CD4-positive, alpha-beta T cell treated with Interleukin-21 for 1 hour (primary cell): Measurements from ENCODE around the gene CLDN22.

ENCODE experiments used
- DNase-seq: peaks from one replicate; pipeline ENCODE4 v3.0.0-alpha.2; 2020

CLDN22 gene

GRCh38 chr4:183318656-183319055, 1.4 kb downstream of the CLDN22 start:
- DNase-seq, result no peak

- no peak for DNase-seq
These were observed 5.3 kb downstream of the CLDN22 start for GRCh38 chr4:183314806-183315205.

DNA sequence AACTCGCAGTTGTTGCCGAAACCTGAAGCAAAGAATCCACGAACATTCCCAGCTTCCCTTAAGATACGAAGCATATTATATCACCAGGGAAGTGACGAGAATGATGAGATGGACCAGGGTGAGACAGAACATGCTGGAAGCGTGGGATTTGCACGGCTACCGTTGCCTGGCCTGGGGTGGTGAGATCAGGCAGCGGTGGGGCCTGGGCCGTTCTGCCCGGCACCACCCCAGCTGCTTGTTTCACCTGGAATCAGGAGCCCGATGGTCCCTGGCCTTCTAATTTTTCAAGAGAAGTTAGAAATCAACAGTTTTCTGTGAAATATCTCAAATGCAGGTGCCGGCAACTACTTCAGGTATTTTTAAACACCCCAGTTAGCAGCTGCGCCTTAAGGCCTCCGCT, 5.7 kb downstream of the CLDN22 start:
- DNase-seq, result no peak

DNA sequence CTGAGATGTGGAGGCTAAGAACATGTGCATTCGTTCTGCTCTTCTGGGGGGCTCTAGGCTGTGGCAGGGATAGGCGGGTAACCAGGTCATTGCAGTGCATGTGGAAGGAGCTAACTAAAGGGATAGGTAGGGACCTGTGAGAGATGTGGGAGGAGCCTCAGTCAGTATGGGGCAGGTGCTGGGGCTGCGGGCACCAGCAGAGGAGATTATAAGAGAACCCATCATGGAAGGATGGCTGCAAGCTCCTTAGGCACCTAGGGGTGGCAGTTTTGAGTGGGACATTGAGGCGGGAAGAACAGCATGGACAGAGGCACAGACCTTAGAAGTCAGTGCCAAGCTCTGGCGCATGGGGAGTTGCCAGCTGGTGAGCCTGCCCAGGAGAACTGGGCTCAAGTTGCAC, 7.2 kb downstream of the CLDN22 start:
- no peak for DNase-seq

DNA sequence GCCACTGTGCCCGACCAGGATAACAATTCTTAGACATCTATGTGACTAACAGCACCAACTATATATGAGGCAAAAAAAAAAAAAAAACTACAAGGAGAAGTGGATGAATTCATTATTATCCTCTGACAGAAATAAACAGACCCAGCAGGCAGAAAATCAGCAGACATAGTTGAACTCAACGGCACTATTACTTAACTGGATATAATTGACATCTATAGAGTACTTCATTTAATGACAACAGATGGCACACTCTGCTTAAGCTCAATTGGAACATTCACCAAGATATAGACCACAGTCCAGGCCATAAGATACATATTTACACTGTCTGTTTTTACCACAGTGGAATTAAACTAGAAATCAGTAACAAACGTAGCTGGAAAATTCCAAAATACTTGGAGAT, 13.3 kb downstream of the CLDN22 start:
- DNase-seq, result no peak

DNA sequence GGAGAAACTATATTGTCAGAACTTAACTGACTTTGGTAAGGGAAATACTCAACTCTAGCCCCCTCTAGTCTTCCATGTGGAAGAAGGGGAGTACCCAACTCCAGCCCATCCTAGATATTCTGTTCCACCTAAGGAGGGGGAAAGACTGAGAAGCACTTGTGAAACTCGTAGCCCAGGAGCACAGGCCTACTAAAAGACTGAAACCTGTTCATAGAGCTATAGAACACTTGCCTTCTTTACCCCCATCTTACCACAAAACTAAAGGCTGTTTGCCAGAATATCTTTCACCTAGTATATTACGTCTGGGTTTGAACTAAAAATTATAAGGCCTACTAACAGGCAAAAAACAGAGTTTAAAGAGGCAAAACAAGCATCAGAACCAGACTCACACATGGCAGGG, 15.5 kb downstream of the CLDN22 start:
- DNase-seq, result no peak

- no peak for DNase-seq
These were observed 16.0 kb downstream of the CLDN22 start for GRCh38 chr4:183304067-183304466.

DNA sequence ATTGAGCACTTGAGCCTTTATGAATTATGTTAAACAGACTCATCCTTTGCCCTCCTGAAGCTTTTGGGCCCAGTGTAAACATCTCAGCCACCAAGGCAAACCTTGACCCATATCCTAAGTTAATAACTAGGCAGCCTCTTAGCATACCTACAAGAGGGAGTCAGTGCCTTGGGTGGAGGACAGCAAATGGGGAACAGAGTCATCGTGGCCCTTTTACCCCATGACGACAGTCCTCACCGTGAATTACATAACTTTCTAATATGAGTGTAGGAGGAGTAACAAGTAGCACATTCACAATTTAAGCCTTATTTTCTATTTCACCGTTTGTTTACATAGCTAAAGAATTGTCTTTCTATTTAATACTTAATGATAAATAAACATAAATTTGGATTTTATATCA, 16.8 kb downstream of the CLDN22 start:
- no peak for DNase-seq

DNA sequence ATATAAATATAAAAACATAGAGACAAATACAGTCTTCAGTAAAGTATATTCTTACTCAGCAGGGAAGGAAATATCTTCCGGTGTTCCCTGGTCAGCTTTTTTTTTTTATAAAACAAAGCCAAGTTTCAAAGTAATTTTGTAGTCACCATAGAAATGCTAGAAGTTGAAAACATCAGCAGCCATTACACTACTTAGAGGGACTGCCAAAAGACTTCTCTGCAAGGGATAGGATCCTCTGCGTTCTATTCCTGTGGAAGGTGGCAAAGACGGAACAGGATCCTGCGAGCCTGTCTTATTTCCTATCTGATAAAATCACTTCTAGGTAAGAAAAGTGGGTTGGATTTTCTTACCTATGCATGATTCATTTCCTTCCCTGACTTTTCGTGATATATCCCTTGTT, 19.4 kb downstream of the CLDN22 start:
- DNase-seq, result no peak

DNA sequence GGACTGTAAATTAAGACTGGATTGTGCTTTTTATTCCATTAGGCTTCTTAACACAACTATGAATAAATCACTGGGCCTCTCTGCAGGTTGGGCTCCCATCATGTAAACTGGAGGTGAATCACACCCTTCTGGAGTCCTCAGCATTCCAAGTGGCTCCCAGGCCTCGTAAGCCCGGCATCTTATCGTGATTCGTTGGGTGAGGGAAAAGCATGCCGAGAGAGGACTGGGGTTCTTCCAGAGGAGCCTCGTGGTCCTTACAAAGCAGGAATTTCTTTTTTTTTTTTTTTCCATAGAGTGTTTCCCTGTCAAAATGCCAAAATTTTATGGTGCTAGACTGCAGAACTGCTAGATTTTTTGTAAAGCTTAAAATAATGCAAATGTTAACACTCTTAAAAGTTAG, 20.0 kb downstream of the CLDN22 start:
- no peak for DNase-seq

DNA sequence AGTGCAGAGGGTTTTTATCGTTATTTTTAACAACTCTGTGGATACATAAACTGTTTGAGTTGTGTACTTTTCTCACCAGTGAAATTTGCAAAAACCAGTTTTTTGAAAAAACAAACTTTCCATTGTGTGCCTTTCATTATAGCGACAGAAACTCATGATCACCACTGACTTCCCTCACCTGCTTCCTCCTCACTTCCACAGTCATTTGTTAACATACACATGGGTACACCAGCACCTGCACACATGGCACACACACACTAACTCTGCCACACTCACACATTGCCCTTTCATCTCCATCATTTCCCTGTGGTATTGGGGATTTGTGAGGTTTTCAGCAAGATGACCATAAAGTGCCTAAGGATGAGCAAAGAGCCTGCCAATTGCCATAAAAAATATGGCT, 20.6 kb downstream of the CLDN22 start:
- DNase-seq, result no peak

GRCh38 chr4:183297675-183298074, 22.4 kb downstream of the CLDN22 start:
- no peak for DNase-seq

- no peak for DNase-seq
These were observed 24.4 kb downstream of the CLDN22 start for GRCh38 chr4:183295711-183296110.

DNA sequence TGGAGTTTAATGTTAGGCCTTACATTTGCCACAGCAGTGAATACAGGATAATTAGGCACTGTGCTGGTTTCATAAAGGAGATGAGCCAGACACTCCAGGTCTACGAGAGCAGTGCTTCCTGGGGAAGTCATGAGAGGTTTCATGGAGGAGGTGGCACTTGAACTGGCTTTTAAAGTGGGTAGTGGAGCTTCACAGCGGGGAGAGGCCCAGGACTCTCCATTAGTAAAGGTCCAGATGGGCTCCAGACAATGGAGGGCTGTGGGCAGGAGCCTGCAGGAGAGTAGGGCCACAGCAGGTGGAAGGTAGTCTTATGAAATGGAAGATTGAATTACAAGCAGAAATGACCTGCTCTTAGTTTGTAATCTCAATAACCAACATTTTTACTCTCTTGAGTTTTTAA, 29.0 kb downstream of the CLDN22 start:
- no peak for DNase-seq

DNA sequence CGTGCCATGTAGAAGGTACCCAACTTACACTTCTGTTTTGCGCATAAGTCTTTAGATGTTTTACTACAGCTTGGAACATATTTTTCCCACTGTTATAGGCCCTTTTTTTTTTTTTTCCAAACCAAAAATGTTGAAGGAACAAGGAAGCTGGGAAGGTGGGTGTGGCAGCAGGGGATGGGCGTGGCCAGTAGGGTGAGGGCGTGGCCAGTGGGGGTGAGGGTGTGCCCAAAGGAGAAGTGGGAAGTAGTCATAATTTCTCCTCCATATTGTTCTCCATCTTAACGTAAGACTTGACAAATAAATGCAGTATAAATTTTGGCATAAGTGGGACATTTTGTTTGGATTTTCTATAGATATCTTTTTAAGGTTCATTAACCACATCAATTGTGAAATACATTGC, 30.4 kb downstream of the CLDN22 start:
- no peak for DNase-seq

- no peak for DNase-seq
These were observed 31.1 kb downstream of the CLDN22 start for GRCh38 chr4:183288955-183289354.

DNA sequence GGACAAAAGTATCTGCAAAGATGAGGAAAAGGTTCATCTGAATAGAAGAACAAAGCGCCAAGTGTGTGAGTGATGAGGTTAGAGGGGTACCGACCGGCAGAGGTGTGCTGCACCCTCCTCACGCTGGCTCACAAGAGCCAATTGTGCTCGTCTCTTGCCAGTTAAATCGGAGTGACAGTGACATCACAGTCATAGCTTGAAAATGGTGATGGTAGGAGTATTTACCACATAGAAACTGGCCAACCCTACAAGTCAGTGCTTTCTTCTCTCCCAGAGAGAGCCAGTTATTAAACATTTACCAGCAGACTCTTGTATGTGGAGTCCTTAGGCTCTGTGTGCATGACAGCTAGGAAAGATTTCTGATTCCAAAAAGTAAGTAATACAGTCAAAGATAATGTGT, 32.4 kb downstream of the CLDN22 start:
- DNase-seq, result no peak

- no peak for DNase-seq
These were observed 32.8 kb downstream of the CLDN22 start for GRCh38 chr4:183287309-183287659.

- no peak for DNase-seq
These were observed 33.3 kb downstream of the CLDN22 start for GRCh38 chr4:183286590-183287308.

- DNase-seq, result no peak
These were observed 34.2 kb downstream of the CLDN22 start for GRCh38 chr4:183285886-183286285.

- DNase-seq, result no peak
These were observed 35.1 kb downstream of the CLDN22 start for GRCh38 chr4:183284965-183285364.

DNA sequence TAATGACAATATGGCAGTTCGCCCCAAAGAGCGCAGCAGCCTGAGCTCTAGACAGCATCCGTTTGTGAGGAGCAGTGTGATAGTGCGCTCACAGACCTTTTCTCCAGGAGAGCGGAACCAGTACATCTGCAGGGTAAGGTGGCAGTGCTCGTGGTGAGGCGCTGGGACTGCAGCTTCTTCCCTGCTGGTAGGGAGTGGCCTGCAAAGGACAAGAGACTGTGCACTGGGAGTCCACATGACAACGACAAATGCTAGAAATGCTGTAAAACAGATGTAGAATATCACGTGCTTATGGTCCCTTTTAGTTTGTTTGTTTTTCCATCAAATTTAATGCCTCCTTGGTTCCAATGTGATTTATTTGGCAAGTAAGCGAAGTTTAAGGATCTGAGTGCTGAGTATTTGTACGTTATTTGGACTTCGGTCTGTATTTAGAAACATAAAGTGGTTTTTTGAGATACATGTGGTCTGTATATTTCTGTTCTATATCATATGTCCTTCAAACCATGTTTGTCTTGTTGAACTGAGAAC, 35.8 kb downstream of the CLDN22 start:
- no peak for DNase-seq

DNA sequence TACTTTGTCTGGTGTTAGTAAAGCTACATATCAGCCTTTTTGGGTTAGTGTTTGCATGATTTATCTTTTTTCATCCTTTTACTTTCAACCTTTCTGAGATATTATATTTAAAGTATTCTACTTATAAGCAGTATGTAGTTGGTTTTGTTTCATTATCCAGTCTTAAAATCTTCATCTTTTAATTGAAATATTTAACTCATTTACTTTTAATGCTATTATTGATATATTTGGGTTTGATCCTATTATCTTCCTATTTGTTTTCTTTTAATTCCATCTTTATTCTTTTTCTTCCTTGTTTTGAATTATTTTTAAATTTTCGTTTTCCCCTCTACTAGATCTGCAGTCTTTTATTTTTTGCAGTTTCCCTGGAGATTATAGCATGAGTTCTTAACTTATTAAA, 44.0 kb downstream of the CLDN22 start:
- DNase-seq, result no peak

DNA sequence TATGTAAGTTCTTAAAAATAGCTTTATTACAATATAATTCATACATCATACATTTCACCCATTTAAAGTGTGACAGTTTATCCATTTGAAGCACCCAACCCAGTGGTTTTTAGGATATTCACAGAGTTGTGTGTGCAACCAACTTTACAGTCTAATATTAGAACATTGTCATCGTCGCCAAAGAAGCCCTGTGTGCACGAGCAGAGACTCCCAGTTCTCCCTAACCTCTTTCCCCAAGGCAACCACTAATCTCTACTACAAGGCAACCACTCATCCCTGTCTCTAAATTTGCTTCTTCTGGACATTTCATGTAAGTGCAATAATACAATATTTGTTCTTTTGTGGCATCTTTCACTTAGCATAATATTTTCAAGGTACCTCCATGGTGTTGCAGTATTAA, 47.7 kb downstream of the CLDN22 start:
- DNase-seq, result no peak

DNA sequence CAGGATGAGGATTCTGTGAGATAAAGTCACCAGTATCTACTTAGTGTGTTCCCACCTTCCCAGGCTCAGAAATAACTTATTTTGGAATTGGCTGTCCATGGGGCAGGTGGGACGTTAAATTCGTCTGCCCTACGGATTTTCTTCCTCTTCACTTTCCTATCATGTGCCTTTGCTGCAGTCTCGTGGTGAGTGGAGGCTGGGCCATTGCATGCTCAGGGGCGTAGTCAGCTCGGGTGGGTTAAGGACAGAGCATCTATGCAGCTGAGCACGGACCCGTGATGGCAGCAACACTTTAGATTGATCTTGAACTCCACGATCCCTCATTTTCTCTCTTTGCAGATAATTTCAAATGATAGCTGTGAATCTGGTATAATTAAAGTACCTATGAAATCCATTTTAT, 51.5 kb downstream of the CLDN22 start:
- DNase-seq, result no peak
